ENCODE data around the gene PLEKHG5. TPM values are rescaled to one million over a fixed set of nuclear protein-coding genes. Genes with fewer than 3 reads are reported as not detected.

The PLEKHG5 gene, protein sequence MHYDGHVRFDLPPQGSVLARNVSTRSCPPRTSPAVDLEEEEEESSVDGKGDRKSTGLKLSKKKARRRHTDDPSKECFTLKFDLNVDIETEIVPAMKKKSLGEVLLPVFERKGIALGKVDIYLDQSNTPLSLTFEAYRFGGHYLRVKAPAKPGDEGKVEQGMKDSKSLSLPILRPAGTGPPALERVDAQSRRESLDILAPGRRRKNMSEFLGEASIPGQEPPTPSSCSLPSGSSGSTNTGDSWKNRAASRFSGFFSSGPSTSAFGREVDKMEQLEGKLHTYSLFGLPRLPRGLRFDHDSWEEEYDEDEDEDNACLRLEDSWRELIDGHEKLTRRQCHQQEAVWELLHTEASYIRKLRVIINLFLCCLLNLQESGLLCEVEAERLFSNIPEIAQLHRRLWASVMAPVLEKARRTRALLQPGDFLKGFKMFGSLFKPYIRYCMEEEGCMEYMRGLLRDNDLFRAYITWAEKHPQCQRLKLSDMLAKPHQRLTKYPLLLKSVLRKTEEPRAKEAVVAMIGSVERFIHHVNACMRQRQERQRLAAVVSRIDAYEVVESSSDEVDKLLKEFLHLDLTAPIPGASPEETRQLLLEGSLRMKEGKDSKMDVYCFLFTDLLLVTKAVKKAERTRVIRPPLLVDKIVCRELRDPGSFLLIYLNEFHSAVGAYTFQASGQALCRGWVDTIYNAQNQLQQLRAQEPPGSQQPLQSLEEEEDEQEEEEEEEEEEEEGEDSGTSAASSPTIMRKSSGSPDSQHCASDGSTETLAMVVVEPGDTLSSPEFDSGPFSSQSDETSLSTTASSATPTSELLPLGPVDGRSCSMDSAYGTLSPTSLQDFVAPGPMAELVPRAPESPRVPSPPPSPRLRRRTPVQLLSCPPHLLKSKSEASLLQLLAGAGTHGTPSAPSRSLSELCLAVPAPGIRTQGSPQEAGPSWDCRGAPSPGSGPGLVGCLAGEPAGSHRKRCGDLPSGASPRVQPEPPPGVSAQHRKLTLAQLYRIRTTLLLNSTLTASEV
- total RNA-seq: 12.5 and 37.3 TPM in 2 replicates

DNA sequence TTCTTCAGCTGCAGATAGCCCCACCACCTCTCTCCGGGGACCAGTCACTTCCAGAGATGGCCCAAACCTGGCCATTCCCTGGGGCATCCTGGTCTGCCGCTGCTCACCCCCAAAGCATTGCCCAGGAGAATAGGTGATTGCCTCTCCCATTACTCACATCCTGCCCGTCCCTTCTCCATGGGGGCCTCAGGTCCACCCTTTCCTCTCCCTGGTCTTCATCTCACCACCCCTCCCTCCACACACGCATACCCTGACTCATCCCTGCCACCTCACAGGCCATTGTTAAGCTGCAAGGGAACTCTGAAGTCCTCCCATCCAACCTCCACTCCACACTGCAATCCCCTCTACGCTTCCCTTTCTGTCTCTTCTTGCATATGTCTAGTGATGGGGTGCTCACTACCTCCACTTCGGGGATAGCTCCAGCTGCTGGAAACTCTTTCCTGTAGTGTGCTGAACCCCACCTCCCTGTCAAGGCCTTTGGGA lies at the start of gene PLEKHG5:
TSS of gene PLEKHG5 (minus strand) at position 188 of the 483 bp plus-strand sequence. CDS start 14,096 bp downstream, outside the sequence.

DNA sequence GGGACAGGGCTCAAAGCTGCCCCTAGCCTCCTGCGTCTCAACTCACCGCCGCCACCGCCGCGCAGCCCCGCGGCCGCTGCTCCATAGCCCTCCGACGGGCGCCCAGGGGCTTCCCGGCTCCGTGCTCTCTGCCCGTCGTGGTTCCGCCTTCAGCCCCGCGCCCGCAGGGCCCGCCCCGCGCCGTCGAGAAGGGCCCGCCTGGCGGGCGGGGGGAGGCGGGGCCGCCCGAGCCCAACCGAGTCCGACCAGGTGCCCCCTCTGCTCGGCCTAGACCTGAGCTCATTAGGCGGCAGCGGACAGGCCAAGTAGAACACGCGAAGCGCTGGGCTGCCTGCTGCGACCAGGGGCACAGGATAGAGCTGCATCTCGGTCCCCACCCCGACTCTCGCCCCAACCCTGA lies 25.4 kb downstream of the PLEKHG5 start, which contains the start of gene TNFRSF25:
TSS of gene TNFRSF25 (minus strand) at position 151 of the 400 bp plus-strand sequence. CDS start at position 85, 66 bp downstream.

DNA sequence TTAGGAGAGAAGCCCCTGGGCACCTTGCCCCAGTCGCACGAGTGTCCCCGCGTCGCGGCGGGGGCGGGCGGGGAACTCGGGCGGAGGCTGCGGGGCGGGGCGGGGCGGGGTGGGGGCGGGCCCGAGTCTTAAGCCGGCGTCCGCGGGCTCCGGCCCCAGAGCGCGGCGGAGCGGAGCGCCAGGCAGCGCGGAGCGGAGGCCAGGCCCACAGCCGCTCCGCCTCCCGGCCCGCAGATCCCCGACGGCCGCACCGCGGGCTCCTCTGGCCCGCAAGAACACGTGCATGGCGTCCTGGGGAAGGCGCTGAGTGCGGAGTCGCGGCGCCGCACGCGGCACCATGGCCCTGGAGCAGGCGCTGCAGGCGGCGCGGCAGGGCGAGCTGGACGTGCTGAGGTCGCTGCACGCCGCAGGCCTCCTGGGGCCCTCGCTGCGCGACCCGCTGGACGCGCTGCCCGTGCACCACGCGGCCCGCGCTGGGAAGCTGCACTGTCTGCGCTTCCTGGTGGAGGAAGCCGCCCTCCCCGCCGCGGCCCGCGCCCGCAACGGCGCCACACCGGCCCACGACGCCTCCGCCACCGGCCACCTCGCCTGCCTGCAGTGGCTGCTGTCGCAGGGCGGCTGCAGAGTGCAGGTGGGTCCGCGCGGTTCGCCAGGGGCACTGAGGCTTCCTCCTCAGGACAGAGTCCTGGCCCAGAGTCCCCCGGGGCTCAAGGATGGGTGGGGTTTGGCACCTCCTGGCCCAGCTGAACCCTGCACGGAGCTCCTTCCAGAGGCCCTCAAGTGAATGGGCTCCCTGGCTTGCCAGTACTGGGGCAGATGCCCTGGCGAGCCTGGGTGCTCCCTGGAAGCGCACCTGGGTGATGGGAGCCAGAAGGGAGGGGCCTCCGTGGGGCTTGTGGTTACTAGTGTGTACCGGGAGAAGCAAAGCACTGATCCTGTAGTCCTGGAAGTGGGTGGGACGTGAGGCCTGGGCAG lies 66.6 kb downstream of the PLEKHG5 start, which contains the start of gene ESPN:
TSS of gene ESPN (plus strand) at position 158 of the 975 bp plus-strand sequence. CDS start at position 338, 180 bp downstream.

DNA sequence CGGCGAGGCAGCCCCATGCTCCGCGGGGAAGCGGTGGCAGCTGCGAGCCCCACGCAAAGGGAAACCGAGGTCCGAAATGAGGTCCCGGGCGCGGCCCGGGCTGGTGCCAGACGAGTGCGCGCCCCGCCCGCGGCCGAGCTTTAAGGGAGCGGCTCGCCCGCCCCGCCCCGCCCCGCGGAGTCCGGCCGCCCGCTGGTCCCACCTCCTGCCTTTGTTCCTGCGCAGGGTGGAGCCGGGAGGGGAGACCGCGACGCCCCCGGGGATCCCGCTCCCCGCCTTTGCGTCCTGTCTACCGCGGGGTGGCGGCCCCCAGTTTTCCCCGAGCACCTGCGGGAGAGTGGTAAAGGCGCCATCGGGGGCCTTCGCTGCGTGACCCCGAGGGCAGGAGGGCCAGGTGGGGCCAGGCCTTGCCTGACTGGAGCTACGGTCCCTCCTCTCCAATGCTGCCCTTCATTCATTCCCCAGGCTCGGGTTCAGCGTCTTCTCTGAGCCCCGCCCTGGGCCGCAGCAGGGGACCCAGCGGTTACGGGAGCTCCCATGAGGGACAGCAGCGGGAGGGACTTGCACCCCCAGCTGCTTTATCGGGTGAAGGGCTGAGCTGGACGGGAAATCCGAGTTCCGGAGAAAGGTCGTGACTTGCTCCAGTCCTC lies 71.5 kb downstream of the PLEKHG5 start, which contains the start of gene HES2:
TSS of gene HES2 (minus strand) at position 116 of the 650 bp plus-strand sequence. CDS start at position 17, 99 bp downstream.

Other genes with a start within 250 kb of the PLEKHG5 start
- not detected in 2 replicates for gene HES3, start 247.5 kb downstream of the PLEKHG5 start, total RNA-seq
- gene GPR153, start 230.6 kb downstream of the PLEKHG5 start, total RNA-seq: 11.3 and 11.5 TPM in 2 replicates
- 31.7 and 92.7 TPM in 2 replicates for gene ACOT7, start 97.9 kb downstream of the PLEKHG5 start, total RNA-seq
- 0.26 and 0.59 TPM in 2 replicates for gene HES2, start 71.7 kb downstream of the PLEKHG5 start, total RNA-seq
- 0.07 TPM in 1 of 2 replicates, not detected in the other for gene ESPN, start 66.9 kb downstream of the PLEKHG5 start, total RNA-seq
- gene TNFRSF25, start 25.5 kb downstream of the PLEKHG5 start, total RNA-seq: 5.0 and 14.5 TPM in 2 replicates
- 21.6 and 24.3 TPM in 2 replicates for gene NOL9, start 62.8 kb upstream of the PLEKHG5 start, total RNA-seq
- 0.20 and 0.46 TPM in 2 replicates for gene TAS1R1, start 63.6 kb upstream of the PLEKHG5 start, total RNA-seq
- 13.0 and 18.2 TPM in 2 replicates for gene ZBTB48, start 88.3 kb upstream of the PLEKHG5 start, total RNA-seq
- 44.4 and 67.9 TPM in 2 replicates for gene KLHL21, start 111.2 kb upstream of the PLEKHG5 start, total RNA-seq
- gene PHF13, start 122.1 kb upstream of the PLEKHG5 start, total RNA-seq: 17.3 and 19.7 TPM in 2 replicates
- 22.1 and 24.6 TPM in 2 replicates for gene THAP3, start 133.2 kb upstream of the PLEKHG5 start, total RNA-seq
- gene DNAJC11, start 210.1 kb upstream of the PLEKHG5 start, total RNA-seq: 44.4 and 49.5 TPM in 2 replicates

Measured in smooth muscle cell of the pulmonary artery (primary cell).